Measurements from ENCODE around the gene ZBTB48.

The ZBTB48 gene

DNA sequence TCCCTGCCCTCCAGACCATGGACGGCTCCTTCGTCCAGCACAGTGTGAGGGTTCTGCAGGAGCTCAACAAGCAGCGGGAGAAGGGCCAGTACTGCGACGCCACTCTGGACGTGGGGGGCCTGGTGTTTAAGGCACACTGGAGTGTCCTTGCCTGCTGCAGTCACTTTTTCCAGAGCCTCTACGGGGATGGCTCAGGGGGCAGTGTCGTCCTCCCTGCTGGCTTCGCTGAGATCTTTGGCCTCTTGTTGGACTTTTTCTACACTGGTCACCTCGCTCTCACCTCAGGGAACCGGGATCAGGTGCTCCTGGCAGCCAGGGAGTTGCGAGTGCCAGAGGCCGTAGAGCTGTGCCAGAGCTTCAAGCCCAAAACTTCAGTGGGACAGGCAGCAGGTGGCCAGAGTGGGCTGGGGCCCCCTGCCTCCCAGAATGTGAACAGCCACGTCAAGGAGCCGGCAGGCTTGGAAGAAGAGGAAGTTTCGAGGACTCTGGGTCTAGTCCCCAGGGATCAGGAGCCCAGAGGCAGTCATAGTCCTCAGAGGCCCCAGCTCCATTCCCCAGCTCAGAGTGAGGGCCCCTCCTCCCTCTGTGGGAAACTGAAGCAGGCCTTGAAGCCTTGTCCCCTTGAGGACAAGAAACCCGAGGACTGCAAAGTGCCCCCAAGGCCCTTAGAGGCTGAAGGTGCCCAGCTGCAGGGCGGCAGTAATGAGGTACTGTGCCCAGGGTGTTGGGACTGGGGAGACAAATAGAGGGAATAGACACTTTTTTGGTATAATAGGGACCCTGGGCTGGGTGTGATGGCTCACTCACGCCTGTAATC is 1.0 kb downstream of the ZBTB48 start:
- TF ChIP-seq CTCF (IDR thresholded peaks at IDR 0.05; ENCODE audit: low read length, missing control alignments), result no peak
- DNase-seq (ENCODE audit: low read depth), result no peak
- peak overlapping the region; percentile 81 for H3K4me3 ChIP-seq (replicated peaks; ENCODE audit: low read depth, low read length)

- H3K4me3 ChIP-seq (replicated peaks; ENCODE audit: low read depth, low read length), result no peak overlapping the region
Observed at GRCh38 chr1:6581561-6582305, 1.9 kb downstream of the ZBTB48 start.

GRCh38 chr1:6582370-6582769 is 2.6 kb downstream of the ZBTB48 start:
- no peak overlapping the region for H3K4me3 ChIP-seq (replicated peaks; ENCODE audit: low read depth, low read length)
- no peak for TF ChIP-seq CTCF (IDR thresholded peaks at IDR 0.05; ENCODE audit: low read length, missing control alignments)
- DNase-seq (ENCODE audit: low read depth), result no peak

More at GRCh38 chr1:6581561-6582305, 1.9 kb downstream of the ZBTB48 start:
- DNase-seq (ENCODE audit: low read depth), result no peak
- no peak for TF ChIP-seq CTCF (IDR thresholded peaks at IDR 0.05; ENCODE audit: low read length, missing control alignments)

DNA sequence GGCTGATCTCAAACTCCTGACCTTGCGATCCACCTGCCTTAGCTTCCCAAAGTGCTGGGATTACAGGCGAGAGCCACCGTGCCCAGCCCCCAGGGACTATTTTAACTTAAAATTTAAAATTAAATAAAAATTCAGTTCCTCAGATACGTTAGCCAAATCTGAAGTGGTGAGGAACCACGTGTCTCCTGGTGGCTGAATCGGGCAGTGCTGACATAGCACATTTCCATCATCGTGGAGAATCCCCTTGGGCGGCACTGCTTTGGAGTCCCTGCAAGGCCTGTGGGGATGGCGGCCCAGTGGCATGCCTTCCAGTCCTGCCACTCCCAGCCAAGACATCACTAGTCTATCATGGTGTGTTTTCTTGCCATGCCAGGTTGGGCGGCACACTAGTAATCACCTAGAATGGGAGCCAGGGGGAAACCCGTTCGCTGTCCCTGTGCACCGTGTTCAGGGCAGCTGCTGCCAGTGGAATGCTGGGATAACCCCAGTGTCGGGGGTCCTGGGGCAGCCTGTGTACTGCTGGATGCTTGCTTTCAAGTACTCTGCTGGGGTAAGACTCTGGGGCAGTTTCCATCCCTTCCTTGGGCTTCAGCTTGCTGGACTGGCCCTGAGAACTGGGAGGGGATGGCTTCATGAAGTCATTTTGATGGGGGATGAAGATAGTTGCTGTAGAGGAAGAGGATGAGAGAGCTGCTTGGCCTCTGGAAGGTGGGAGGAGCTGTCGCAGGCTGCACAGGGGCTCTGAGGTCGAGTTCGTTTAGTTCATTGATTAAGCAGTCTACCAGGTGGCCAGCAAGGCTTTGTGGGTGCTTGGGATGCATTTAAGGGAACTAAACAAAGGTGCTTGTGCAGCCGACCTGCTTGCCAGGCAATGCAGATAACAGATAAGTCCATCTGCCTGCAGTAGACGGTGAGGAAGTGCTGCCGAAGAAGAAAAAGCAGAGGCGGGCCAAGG is 4.6 kb downstream of the ZBTB48 start:
- no peak for DNase-seq (ENCODE audit: low read depth)

GRCh38 chr1:6585081-6585722 is 5.4 kb downstream of the ZBTB48 start:
- no peak overlapping the region for H3K4me3 ChIP-seq (replicated peaks; ENCODE audit: low read depth, low read length)
- TF ChIP-seq CTCF (IDR thresholded peaks at IDR 0.05; ENCODE audit: low read length, missing control alignments), result no peak
- DNase-seq (ENCODE audit: low read depth), result no peak

More for the DNA sequence above, 4.6 kb downstream of the ZBTB48 start:
- no peak overlapping the region for H3K4me3 ChIP-seq (replicated peaks; ENCODE audit: low read depth, low read length)
- TF ChIP-seq CTCF (IDR thresholded peaks at IDR 0.05; ENCODE audit: low read length, missing control alignments), result no peak

- TF ChIP-seq CTCF (IDR thresholded peaks at IDR 0.05; ENCODE audit: low read length, missing control alignments), result no peak
- H3K4me3 ChIP-seq (replicated peaks; ENCODE audit: low read depth, low read length), result no peak overlapping the region
- DNase-seq (ENCODE audit: low read depth), result no peak
Observed at GRCh38 chr1:6585841-6586240, 6.0 kb downstream of the ZBTB48 start.

Data from fibroblast of pulmonary artery (primary cell).